Epidermal melanocyte (primary cell): ENCODE results near the gene METAP1.
"Not testable (repeated sequence)": the region's sequence is repeated elsewhere in the genome, so short reads cannot be mapped to it uniquely, and the experiment has no call there.

Experiments
- DNase-seq: peaks from one replicate; pipeline ENCODE4 v3.0.0; 2011; ENCODE audit warnings: low spot score; ENCODE audit not compliant: insufficient read length

Gene METAP1

DNA sequence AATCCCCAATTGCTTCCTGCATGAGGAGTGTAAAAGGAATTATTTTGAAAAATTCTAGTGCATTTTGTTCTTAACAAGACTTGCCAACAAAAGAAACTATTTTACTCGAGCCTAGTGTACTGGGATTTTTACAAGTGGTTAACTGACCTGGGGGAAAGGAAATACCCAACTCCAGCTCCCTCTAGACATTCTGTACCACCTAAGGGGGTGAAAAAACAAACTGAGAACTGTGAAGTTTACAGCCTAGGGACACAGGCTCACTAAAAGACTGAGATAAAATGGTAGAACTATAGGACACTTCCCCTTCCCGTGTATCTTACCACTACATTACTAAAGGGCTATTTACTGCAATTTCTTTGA, 95.7 kb downstream of the METAP1 start:
- no peak for DNase-seq

DNA sequence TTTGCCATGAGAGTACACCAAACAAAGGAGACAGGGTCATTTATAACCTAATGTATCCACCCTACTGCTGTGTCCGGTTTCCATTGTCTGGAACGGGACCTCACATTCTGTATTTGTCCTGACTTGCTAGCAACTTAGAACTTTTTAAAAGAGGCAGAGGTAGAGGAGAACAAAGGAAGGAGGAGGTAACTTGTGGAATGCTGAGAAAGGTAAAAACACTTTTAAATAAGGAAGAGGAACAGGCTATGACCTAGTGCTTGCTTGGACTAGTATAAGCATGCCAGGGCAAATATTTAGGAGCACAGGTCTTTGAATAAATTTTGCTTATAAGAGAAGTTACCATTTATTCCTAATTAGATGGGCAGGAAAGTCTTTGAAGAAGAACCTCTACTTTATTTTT, 96.3 kb downstream of the METAP1 start:
- not testable (repeated sequence) for DNase-seq

DNA sequence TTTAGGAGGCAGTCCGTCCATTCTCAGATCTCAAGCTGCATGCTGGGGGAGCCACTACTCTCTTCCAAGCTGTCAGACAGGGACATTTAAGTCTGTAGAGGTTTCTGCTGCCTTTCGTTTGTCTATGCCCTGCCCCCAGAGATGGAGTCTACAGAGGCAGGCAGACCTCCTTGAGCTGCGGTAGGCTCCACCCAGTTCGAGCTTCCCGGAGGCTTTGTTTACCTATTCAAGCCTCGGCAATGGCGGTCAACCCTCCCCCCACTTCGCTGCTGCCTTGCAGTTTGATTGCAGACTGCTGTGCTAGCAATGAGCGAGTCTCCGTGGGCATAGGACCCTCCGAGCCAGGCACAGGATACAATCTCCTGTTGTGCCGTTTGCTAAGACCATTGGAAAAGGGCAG, 103.8 kb downstream of the METAP1 start:
- no peak for DNase-seq

DNA sequence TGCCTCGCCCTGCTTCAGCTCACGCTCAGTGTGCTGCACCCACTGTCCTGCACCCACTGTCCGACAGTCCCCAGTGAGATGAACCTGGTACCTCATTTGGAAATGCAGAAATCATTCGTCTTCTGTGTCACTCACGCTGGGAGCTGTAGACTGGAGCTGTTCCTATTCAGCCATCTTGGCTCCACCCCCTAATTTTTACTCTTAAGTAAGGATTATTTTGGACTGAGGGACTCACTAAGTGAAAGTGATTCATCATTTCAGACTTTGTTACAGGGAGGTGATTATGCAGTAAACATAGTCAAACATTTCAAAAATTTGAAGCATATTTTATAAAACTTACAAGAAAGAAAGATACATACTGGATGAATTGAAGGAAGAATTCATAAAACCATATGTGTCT, 104.3 kb downstream of the METAP1 start:
- not testable (repeated sequence) for DNase-seq

DNA sequence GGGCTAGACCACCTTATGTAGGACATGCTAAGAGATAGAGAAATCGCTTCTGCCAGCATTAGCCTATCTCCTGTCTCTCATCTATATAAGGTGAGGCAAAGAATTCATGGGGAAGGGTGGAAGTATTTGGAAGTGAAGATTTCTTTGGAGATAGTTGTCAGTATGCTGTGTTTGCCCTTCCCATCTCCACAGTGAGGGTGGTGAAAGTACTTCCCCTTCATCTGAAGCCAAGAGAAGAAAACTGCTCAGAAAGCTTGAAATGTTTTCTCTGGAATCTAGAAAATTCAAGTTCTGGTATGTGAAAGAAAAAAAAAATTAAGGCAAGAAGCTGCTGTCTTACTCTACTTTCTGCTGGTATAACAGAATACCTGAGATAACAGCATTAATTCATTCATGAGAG, 105.4 kb downstream of the METAP1 start:
- DNase-seq, result no peak

DNA sequence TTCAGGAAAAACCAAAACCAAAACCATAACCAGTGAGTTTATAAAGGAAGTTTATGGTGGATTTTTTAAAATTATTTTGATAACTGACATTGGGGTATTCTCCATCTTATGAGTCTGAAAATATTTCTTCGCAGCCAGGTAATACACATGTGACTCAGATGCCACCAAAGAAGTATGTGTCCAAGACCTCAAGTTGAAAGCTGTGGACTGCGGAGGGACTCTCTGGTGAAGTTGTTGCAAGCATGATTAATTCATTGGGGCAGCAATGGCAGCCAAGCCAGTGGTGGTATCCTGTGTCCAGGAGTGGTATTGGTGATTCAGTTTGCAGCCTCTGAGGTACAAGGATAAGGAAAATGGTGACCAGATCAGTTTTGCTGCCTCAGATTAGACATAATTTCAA, 107.1 kb downstream of the METAP1 start:
- DNase-seq, result no peak

DNA sequence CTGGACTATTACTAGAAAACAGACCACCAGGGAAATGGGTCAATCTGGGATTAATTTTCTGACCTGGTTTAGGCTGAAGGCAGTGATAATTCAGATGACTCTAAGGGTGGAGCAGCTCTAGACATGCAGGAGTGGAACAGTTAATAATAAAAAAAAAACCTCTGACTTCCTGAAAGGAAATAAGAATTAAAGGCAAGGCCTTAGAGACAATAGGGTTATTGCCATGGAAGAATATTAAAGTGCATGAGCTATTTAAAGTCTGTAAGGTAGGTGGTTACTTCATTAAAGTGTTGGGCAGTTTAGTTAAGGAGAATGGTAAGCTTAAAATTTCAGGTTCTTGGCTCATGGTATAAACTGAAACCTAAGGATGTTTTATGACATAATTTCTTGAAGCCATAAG, 107.6 kb downstream of the METAP1 start:
- no peak for DNase-seq

DNA sequence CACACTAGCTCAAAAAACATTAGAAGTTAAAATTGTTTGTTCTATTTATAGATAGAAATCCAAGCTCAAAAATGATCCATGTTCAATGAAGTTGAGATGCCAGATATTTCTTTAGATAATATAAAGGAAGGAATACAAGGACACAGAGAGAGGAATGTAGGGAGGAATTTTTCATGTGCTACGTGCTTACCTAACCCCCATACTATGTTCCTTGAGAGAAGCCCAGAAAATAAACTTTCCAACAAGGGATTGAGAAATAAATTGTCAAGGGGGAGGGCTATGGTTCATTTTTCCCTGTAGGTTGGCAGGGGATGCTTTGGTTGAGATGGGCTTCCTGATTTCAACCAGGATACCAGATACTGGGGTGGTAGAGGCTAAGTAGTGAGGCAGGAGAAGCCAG, 108.6 kb downstream of the METAP1 start:
- DNase-seq, result no peak

DNA sequence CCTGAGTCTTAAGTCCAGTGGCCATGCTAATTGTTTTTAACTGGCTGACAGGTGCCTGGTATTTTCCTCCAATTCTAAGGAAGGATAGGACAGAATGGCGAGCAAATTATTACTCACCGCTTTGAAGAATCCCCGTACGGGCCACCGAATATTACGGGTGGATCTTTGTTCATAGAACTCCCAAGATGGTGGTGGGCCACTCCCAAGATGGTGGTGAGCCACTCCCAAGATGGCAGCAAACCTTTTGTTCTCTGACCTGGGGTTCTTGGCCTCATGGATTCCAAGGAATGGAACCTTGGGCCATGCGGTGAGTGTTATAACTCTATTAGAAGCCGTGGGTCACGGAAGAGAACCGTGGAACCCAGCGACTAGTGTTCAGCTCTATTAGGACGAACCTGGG, 113.8 kb downstream of the METAP1 start:
- not testable (repeated sequence) for DNase-seq
